NCI-H1105 (cell line): ENCODE measurements around the gene ELOA2.
"Not testable (repeated sequence)": the region's sequence is repeated elsewhere in the genome, so short reads cannot be mapped to it uniquely, and the experiment has no call there.

Source experiments
- DNase-seq: peaks from one replicate; lab custom pipeline; 2025; lab: John Stamatoyannopoulos, UW

The ELOA2 gene, protein sequence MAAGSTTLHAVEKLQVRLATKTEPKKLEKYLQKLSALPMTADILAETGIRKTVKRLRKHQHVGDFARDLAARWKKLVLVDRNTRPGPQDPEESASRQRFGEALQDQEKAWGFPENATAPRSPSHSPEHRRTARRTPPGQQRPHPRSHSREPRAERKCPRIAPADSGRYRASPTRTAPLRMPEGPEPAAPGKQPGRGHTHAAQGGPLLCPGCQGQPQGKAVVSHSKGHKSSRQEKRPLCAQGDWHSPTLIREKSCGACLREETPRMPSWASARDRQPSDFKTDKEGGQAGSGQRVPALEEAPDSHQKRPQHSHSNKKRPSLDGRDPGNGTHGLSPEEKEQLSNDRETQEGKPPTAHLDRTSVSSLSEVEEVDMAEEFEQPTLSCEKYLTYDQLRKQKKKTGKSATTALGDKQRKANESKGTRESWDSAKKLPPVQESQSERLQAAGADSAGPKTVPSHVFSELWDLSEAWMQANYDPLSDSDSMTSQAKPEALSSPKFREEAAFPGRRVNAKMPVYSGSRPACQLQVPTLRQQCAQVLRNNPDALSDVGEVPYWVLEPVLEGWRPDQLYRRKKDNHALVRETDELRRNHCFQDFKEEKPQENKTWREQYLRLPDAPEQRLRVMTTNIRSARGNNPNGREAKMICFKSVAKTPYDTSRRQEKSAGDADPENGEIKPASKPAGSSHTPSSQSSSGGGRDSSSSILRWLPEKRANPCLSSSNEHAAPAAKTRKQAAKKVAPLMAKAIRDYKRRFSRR

DNA sequence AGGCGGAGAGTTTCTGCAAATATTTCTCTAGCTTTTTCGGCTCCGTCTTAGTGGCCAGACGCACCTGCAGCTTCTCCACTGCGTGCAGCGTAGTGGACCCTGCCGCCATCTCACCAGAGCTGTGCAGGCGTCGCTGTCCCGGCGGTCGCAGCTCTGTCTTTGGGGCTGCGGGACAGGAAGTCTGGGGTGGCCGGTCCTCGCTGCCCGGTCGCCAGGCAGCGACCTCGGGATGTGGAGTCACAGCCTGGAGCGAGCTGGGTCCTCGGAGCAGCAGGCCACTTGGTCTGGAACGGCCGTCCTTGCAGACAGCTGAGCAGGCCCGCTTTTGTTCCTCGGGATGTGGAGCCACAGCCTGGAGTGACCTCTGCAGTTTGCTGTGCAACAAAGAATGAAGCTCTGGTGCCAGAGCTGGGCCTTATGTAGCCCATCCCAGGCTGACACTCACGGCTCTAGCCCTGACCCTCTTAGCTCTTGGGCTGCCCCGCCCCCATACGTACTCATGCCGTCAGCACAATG is at the start of gene ELOA2:
TSS of gene ELOA2 (minus strand) at position 466 of the 516 bp plus-strand sequence. CDS start at position 109, 357 bp downstream.
- DNase-seq: no peak

DNA sequence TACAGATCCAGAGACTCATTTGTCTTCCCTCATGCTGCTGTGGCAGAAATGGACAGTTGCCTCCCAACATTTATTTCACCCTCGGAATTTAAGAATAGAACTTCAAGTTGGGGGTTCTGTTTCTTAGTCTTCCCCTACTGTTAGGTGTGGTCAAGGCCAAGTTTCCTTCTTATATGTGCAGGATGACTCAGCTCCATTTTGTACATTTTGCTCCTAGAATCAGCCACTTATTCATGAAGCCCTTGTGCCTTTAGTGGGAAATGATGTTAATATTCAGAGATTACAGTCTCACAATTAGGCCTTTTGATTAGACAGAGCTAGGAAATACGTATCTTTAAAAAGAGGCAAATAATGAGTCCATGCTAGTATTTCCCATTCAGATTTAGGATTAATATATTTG is 46.2 kb upstream of the ELOA2 start:
- DNase-seq: no peak

DNA sequence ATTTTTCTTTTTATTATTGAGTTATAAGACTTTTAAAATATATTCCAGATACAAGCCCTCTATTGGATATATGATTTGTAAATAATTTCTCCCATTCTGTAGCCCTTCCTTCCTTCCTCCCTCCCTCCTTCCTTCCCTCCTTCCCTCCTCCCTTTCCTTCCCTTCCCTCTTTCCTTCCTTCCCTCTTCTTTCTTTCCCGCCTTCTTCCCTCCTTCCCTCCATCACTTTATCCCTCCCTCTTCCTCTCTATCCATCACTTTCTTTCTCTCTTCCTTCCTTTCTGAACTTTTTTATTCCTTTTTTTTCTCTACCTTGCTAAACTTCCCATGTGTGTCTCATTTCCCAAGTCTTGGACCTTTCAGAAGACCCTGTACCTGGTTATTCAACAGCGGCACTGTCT is 45.5 kb upstream of the ELOA2 start:
- no peak for DNase-seq

DNA sequence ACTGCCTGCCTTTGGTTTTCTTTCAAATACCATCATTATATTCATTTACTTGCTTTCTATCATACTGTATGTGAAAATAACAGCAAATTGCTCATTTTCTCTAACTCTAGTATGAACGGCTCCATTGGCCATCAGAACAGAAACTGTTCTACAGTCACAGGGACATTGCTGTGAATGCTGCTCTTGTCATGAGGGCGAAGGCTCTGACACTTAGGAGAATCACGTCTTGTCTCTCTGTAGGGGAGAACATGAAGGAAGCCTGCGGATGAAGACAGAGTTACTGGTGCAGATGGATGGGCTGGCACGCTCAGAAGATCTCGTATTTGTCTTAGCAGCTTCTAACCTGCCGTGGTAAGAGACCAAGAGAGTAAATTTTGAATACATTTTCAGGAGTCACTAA is 41.7 kb upstream of the ELOA2 start:
- DNase-seq: no peak

DNA sequence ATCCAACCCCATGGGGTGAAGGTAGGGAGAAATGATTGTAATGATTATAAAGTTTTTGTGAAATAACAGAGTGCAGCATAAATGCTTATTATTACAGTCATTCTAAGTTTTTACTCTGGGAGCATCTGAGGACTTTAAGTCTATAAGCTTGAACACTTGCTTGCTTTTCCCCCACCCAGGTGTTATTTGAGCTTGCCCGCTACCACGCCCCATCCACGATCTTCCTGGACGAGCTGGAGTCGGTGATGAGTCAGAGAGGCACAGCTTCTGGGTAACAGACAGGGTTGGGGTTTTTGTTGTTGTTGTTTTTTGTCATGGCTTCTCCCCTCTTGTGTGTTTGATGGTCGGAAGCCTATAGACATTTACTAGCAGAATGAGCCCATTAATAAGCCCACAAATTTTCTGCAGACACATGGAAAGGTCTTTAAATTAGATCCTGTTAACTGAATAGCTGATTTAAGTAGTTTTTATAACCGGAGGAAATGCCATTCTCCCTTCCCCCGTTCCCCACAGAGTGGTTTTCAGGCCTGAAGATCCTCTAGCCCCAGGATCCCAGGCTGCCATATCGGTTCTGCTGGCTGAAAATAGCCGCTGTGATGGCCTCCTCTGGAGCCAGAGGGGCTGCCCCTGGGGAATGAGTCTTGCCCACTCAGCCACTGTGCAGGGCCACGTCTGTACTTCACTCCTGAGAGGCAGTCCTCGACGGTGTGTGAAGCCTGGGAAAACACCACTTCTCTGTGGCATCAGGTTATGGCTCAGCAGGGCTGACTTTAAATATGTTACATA is 39.9 kb upstream of the ELOA2 start:
- DNase-seq: no peak

DNA sequence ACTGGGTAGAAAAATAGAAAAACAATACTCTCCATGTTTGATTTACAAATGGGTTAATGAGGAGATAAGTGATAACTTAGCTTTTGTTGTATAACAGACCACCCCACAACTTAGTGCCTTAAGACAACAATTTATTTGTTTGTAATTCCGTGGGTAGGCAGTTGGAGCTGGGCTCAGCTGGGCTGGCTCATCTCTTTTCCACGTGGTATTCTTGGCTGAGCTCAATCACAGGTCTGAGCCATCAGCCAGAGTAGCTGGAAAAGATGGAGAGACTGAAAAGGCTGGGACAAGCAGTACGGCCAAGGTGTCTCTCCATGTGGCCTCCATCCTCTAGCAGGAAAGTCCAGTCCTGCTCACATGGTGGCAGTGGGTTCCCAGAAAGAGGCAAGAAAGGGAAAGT is 32.2 kb upstream of the ELOA2 start:
- no peak for DNase-seq

DNA sequence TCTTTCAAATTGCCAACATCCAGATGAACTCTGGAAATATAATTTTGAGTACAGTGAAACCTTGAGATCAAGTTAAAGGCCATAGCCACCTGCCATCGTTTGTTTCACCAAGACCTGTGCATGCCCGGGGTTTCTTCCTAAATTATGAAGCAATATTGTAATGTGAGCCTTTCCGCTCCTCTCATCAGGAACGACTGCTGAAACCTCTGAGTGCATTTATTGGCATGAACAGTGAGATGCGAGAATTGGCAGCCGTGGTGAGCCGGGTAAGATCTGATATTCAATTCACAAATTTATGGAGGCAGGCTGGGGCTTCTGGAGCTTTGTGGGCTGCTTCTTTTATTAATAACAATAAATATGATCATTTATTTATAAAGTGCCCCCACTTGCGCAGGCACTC is 27.7 kb upstream of the ELOA2 start:
- no peak for DNase-seq

DNA sequence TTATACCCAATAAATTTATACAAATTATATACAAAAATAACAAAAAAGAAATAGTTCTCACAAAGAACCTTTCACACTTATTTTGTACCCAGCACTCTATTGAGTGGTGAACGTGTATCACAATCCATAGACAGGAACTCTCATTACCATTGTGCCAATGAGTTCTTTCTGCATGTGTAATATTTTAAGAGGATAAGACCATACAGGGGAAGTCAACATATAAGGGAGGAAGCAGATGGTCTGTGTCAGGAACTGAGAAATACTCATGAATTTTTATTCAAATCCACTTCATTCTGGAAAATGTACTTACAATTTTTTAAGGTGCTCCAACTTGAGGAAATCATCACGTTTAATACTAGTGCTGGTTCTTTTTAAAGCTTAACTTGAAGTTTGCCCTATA is 27.1 kb upstream of the ELOA2 start:
- DNase-seq: no peak

DNA sequence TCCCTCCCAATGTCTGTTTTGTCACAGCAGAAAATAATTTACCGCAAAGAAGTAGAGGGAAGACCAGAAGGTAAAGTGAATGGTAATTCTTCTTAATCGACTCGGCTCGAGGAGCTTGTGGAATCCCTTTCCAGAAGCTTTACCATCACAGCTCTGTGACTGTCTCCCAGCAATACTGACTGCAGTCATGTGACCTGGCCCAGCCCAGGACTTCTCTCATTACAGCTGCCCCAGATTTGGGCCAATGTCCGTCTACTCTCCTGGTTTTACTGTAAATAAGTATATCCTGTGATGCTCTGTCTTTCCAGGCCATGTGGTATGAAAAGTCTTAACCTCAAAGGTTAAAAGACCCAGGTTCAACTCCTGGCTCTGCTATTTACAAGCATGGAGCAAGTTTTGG is 18.9 kb upstream of the ELOA2 start:
- no peak for DNase-seq

DNA sequence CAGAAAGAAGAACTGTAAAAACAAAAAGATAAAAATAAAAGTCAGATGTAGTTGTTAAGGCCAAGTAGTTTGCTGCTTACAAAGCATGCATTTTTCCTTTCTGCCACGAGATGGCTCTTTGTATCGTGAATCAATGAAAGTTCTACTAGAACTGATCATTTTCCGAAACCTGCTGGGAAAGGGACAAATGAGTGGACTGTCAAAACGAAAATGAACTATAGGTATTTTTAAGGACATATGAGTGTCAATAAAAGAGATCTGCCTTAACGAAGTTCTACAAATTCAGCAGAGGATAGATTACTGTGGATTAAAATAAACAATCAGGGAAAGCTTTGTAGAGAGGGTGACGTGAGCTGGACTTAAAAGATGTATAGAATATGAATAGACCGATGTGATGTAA is 15.0 kb upstream of the ELOA2 start:
- no peak for DNase-seq

DNA sequence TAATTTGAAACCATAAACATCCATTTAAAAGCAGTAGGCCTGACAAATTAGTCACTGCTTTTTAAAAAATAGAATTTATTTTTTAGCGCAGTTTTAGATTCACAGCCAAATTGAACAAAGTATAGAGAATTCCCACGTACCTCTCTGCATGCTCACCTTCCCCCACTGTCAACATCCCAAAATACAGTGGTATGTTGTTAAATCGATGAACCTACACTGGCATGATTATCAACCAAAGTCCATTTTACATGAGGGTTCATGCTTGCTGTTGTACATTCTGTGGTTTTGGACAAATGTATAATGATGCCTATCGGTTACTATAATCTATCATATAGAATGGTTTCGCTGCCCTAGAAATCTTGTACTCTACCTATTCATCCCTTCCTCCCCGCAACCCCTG is 5.6 kb upstream of the ELOA2 start:
- no peak for DNase-seq

DNA sequence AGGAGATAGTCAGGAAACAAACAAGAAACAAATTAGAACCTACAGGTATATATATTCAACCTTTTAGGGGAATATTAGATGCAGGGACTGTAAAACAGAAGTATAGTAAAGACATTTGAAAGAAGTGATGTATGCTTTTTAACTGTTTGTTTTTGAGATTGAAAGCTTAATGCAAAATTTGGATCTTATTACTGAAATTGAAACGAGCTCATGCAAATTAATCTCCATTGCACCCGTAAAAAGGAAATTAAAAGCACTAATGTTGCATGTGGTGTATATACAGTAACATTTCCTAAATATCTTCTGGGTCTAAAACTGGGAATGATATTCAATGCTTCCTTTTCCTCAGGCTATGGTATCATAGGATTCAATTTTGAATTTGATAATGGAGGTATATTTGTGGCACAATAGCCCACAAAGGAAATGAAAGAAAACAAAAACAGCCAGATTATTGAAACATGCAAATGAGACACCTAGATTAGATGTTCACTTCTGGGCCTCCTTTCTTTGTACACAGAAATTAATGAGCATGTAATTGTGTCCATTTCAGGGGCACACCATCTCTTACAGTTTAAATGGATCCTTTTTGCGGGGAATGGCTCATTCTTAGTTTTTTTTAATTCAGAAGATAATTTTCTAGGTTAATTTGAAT is 1.6 kb upstream of the ELOA2 start:
- DNase-seq: no peak

DNA sequence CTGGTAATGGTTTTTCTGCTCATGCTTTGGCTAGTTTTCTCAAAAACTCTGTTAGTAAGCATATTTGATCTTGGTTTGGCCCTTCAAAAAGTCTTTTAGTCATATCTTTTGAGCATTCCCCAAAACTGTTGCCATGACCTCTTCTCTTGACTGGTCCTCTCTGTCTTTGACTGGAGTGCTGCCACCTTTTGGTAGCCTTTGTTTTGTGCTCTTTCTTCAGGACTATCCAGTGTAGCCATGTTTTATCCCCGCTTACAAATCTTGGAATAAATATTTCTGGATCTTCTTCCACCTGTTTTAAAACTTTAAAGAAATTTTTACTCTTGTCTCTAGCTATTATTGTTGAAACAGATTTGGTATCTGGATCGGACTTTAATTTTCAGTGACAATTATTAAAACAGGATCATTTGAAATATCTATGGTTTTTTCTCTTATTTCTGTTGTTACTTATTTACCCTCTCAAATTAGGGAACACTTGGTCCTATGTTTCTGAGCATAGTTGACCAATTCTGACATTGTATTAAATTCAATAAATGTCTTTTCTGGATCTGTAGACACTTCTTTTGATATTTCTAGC is 965 bp upstream of the ELOA2 start:
- peak; percentile 44 for DNase-seq

DNA sequence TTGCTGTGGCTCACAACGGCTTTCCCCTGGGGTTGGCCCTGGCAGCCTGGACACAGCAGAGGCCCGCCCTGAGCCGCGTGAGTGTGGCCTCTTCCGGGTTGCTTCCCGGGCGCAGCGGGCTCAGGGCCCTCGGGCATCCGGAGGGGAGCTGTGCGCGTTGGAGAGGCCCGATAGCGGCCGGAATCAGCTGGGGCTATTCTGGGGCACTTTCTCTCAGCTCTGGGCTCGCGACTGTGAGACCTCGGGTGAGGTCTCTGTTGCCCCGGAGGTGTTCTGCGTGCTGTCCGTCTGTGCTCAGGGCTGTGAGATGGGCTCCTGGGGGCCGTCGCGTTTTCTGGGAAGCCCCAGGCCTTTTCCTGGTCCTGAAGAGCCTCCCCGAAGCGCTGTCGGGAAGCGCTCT is 830 bp downstream of the ELOA2 start:
- not testable (repeated sequence) for DNase-seq

DNA sequence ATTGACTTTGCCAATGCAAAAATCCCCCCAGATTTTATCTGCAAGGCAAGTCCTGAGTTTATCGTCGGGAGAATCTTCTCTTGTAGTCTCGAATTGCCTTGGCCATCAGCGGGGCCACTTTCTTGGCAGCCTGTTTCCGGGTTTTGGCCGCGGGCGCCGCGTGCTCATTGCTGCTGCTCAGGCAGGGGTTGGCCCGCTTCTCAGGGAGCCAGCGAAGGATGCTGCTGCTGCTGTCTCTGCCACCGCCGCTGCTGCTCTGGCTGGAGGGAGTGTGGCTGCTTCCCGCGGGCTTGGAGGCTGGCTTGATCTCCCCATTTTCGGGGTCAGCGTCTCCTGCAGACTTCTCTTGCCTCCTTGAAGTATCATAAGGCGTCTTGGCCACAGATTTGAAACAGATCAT is 2.5 kb downstream of the ELOA2 start:
- DNase-seq: no peak

DNA sequence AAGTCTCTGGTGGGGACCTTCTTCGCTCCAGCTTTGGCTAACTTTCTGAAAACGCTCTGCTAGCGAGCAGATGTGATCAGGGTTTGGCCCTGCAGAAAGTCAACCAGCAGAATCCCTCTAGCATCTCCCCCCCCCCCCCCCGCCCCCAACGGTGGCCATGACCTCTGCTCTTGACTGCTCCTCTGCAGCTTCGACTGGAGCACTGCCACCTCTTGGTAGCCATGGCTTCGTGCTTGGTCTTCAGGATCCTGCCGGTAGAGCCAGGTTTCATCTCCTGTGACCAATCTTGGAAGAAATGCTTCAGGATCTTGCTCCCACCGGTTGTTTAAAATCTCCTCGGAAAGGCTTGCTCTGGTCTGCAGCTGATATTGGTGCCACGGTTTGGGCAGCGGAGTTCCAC is 4.5 kb downstream of the ELOA2 start:
- not testable (repeated sequence) for DNase-seq

DNA sequence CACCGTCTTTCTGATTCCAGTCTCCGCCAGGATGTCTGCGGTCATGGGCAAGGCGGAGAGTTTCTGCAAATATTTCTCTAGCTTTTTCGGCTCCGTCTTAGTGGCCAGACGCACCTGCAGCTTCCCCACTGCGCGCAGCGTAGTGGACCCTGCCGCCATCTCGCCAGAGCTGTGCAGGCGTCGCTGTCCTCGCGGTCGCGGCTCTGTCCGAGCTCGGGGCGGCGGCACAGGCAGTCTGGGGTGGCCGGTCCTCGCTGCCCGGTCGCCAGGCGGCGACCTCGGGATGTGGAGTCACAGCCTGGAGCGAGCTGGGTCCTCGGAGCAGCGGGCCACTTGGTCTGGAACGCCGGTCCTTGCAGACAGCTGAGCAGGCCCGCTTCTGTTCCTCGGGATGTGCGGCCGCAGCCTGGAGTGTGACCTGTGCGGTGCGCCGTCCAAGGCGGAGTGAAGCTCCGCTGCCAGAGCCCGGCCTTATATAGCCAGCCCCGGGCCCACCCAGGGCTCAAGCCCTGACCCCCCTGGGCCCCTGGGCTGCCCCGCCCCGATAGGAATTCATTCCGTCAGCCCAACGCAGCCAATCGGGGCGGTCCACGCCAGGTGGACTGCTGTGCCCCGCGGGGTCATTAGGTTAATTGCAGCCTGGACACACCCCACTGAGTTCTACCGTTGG is 5.6 kb downstream of the ELOA2 start:
- not testable (repeated sequence) for DNase-seq

DNA sequence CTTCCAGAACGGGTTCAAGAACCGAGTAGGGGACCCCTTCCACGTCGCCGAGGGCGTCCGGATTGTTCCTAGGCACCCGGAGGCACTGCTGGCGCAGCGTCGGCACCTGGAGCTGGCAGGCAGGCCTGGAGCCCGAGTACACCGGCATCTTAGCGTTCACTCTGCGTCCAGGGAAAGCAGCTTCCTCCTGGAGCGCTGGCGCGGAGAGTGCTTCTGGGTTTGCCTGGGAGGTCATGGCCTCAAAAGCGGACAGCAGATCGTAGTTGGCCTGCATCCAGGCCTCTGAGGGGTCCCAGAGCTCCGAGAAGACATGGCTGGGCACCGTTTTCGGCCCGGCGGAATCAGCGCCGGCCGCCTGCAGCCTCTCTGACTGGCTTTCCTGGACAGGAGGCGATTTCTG is 6.7 kb downstream of the ELOA2 start:
- DNase-seq: not testable (repeated sequence)

DNA sequence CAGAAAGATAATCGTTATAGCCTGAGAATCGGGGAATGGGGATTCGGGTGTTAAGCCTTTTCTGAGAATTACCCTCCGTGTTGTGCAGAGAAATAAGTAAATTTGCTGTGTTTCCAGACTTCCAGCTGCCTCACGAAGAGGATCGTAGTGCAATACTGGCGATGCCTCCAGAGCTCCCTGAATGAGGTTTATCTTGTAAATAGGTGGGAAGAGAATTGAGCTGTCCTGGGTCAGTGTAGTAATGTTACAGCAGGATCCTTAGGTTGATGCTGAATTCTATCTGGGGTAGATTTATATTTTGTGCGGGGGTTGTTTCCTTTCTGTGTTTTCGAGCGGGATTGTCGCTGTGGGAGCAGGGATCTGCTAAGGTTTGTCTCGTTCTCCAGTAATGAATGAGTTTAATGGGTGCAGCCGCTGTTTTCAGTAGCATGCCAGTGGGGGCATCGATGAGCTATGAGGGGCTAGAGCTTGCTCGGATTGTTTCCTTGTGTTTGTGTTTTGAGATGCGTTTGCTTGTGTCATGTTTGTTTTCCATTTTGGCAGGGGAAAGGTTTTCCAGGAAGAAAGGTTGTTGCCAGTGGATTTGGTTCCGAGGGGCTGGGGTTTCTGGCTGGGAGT is 9.8 kb downstream of the ELOA2 start:
- not testable (repeated sequence) for DNase-seq

DNA sequence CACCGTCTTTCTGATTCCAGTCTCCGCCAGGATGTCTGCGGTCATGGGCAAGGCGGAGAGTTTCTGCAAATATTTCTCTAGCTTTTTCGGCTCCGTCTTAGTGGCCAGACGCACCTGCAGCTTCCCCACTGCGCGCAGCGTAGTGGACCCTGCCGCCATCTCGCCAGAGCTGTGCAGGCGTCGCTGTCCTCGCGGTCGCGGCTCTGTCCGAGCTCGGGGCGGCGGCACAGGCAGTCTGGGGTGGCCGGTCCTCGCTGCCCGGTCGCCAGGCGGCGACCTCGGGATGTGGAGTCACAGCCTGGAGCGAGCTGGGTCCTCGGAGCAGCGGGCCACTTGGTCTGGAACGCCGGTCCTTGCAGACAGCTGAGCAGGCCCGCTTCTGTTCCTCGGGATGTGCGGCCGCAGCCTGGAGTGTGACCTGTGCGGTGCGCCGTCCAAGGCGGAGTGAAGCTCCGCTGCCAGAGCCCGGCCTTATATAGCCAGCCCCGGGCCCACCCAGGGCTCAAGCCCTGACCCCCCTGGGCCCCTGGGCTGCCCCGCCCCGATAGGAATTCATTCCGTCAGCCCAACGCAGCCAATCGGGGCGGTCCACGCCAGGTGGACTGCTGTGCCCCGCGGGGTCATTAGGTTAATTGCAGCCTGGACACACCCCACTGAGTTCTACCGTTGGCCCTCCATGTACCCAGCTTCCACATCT is 11.5 kb downstream of the ELOA2 start:
- DNase-seq: not testable (repeated sequence)
